NCI-H1105 treated with DMSO at 0.1 percent for 48 hours (cell line): ENCODE results near the gene PIK3C2A.

Experiments
- DNase-seq: peaks from one replicate; lab custom pipeline; 2025; lab: John Stamatoyannopoulos, UW

Gene PIK3C2A

GRCh38 chr11:17211286-17211685 lies 3.5 kb upstream of the PIK3C2A start:
- no peak for DNase-seq

- no peak for DNase-seq
These were observed 2.1 kb upstream of the PIK3C2A start for GRCh38 chr11:17209939-17210245.

GRCh38 chr11:17208257-17208999 lies 642 bp upstream of the PIK3C2A start:
- DNase-seq: peak; percentile 95

GRCh38 chr11:17206463-17206862 lies 1.3 kb downstream of the PIK3C2A start:
- no peak for DNase-seq

GRCh38 chr11:17197431-17197898 lies 10.3 kb downstream of the PIK3C2A start:
- DNase-seq: no peak

GRCh38 chr11:17188675-17189074 lies 19.1 kb downstream of the PIK3C2A start:
- DNase-seq: no peak

- no peak for DNase-seq
These were observed 20.7 kb downstream of the PIK3C2A start for GRCh38 chr11:17186932-17187692.

GRCh38 chr11:17185938-17186337 lies 21.8 kb downstream of the PIK3C2A start:
- no peak for DNase-seq

GRCh38 chr11:17184882-17185587 lies 22.8 kb downstream of the PIK3C2A start:
- no peak for DNase-seq

- DNase-seq: no peak
These were observed 23.9 kb downstream of the PIK3C2A start for GRCh38 chr11:17183836-17184235.

- no peak for DNase-seq
These were observed 27.8 kb downstream of the PIK3C2A start for GRCh38 chr11:17179970-17180369.

- no peak for DNase-seq
These were observed 34.5 kb downstream of the PIK3C2A start for GRCh38 chr11:17173332-17173731.

GRCh38 chr11:17171916-17172315 lies 35.9 kb downstream of the PIK3C2A start:
- no peak for DNase-seq

GRCh38 chr11:17171343-17171742 lies 36.4 kb downstream of the PIK3C2A start:
- DNase-seq: no peak

GRCh38 chr11:17169876-17170275 lies 37.9 kb downstream of the PIK3C2A start:
- DNase-seq: no peak

GRCh38 chr11:17165247-17165890 lies 42.4 kb downstream of the PIK3C2A start:
- no peak for DNase-seq

- DNase-seq: no peak
These were observed 43.2 kb downstream of the PIK3C2A start for GRCh38 chr11:17164361-17165246.

GRCh38 chr11:17163736-17164135 lies 44.0 kb downstream of the PIK3C2A start:
- DNase-seq: no peak

- no peak for DNase-seq
These were observed 44.5 kb downstream of the PIK3C2A start for GRCh38 chr11:17163291-17163690.

- DNase-seq: no peak
These were observed 45.4 kb downstream of the PIK3C2A start for GRCh38 chr11:17162376-17162775.

- no peak for DNase-seq
These were observed 46.3 kb downstream of the PIK3C2A start for GRCh38 chr11:17161515-17161914.
